ENCODE measurements around the gene MERTK.

MERTK gene

GRCh38 chr2:111994042-111994441 lies 95.6 kb downstream of the MERTK start:
- in situ Hi-C loops (cut with MboI; ENCODE audit: low pct_unique_long_range_greater_than_20kb, low sequenced_read_pairs, unreplicated experiment) = no loop called here
- TF ChIP-seq CTCF (IDR thresholded peaks at IDR 0.05; ENCODE audit: extremely low read depth, insufficient read depth, missing control alignments) = no peak
- DNase-seq (ENCODE audit: low spot score) = no peak

DNA sequence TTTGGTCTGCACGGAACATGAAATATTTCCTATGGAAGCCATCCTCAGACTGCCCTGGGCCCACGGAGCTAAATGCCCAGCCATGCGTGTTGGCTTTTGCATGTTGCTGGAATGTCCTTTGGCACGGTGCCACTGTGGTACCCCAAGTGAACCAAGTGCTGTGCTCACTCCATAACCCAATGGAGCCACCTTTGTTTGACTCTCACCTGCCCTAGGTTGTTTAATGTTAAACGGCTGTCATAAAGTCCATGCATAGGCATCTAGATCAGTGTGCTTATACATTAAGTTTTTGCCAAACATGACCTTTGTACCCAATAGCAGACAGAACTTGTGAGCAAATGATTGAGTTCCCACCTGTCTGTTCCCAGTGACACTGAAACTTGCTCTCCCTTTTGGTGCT lies 96.7 kb downstream of the MERTK start:
- in situ Hi-C loops (cut with MboI; ENCODE audit: low pct_unique_long_range_greater_than_20kb, low sequenced_read_pairs, unreplicated experiment) = no loop called here

GRCh38 chr2:111999809-112000208 lies 101.4 kb downstream of the MERTK start:
- DNase-seq (ENCODE audit: low spot score) = no peak
- in situ Hi-C loops (cut with MboI; ENCODE audit: low pct_unique_long_range_greater_than_20kb, low sequenced_read_pairs, unreplicated experiment) = no loop called here
- TF ChIP-seq CTCF (IDR thresholded peaks at IDR 0.05; ENCODE audit: extremely low read depth, insufficient read depth, missing control alignments) = no peak

More for the DNA sequence above, 96.7 kb downstream of the MERTK start:
- no peak for TF ChIP-seq CTCF (IDR thresholded peaks at IDR 0.05; ENCODE audit: extremely low read depth, insufficient read depth, missing control alignments)
- DNase-seq (ENCODE audit: low spot score) = no peak

DNA sequence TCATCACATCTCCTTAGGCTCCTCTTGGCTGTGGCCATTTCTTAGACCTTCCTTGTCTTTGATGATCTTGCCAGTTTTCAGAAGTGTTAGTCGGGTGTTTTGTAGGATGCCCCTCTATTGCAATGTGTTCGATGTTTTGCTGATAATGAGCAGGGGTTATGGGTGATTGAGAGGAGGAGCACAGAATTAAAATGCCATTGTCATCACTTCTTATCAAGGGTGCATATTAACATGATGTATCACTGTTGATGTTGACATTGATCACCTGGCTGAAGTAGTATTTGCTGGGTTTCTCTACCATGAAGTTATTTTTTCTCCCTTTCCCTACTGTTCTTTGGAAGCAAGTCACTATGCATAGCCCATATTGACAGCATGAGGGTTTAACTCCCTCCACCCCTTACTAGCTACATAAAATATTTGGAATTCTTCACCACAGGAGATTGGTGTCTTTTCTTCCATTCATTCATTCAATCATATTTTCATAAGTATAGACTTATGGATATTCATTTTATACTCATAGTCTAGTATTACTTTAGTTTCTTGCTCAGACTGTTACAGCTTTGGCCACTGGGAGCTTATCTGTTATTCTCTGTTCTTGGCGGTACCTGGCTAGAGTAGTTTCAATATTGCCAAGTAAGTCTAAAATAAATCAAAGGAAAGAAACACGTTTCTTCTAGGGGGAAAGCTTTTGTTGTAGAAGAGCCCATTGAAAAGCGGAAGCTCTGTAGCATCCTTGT lies 102.2 kb downstream of the MERTK start:
- no peak for DNase-seq (ENCODE audit: low spot score)
- no peak for TF ChIP-seq CTCF (IDR thresholded peaks at IDR 0.05; ENCODE audit: extremely low read depth, insufficient read depth, missing control alignments)
- in situ Hi-C loops (cut with MboI; ENCODE audit: low pct_unique_long_range_greater_than_20kb, low sequenced_read_pairs, unreplicated experiment) = no loop called here

DNA sequence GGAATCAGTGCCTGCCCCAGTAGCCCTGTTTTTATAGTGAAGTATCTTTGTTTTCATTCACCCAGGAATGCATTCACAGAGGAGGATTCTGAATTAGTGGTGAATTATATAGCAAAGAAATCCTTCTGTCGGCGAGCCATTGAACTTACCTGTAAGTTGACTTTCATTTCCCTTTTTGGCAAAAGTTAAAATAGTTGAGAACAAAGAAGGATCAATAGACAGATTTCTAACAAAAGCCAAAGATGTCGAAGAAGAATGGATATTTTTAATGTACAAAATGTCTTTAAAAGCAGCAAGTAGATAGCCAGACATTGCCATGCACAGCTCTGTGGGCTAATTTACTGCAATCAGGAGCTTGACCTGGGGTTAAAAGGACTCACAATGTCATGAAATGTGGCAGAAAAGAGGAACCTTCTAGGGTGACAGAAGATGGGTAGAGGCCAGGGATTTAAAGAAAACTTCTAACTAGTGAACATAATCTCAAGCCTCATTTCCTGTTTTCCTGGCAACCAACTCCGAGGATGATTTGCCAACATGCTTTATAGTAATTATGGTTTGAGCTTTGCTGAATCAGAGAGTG lies 102.8 kb downstream of the MERTK start:
- no peak for DNase-seq (ENCODE audit: low spot score)
- TF ChIP-seq CTCF (IDR thresholded peaks at IDR 0.05; ENCODE audit: extremely low read depth, insufficient read depth, missing control alignments) = no peak
- in situ Hi-C loops (cut with MboI; ENCODE audit: low pct_unique_long_range_greater_than_20kb, low sequenced_read_pairs, unreplicated experiment) = no loop called here

DNA sequence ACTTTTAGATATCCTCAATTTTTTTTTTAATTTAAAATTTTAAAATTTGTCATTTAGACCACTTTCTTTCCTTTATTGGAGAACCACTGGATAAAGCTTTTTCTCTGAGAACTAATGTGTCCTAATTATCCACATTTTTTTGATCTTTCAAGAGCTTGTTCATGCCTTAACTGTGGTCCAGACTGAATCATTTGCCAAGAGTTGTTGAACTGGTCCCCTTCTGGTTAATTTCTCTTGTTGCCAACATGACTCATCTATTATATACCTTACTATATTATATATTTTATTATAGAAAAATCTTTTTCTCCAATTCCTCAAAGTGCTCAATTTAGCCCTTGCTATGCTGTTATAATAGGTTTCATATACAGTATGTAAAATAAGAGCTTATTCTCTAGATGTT lies 103.5 kb downstream of the MERTK start:
- no peak for TF ChIP-seq CTCF (IDR thresholded peaks at IDR 0.05; ENCODE audit: extremely low read depth, insufficient read depth, missing control alignments)
- DNase-seq (ENCODE audit: low spot score) = no peak
- in situ Hi-C loops (cut with MboI; ENCODE audit: low pct_unique_long_range_greater_than_20kb, low sequenced_read_pairs, unreplicated experiment) = no loop called here
